NCI-H128 (cell line): ENCODE measurements around the gene AGRN.

Source experiments
- DNase-seq: peaks from one replicate; lab custom pipeline; 2025; ENCODE audit not compliant: unreplicated experiment; lab: John Stamatoyannopoulos, UW

AGRN gene

DNA sequence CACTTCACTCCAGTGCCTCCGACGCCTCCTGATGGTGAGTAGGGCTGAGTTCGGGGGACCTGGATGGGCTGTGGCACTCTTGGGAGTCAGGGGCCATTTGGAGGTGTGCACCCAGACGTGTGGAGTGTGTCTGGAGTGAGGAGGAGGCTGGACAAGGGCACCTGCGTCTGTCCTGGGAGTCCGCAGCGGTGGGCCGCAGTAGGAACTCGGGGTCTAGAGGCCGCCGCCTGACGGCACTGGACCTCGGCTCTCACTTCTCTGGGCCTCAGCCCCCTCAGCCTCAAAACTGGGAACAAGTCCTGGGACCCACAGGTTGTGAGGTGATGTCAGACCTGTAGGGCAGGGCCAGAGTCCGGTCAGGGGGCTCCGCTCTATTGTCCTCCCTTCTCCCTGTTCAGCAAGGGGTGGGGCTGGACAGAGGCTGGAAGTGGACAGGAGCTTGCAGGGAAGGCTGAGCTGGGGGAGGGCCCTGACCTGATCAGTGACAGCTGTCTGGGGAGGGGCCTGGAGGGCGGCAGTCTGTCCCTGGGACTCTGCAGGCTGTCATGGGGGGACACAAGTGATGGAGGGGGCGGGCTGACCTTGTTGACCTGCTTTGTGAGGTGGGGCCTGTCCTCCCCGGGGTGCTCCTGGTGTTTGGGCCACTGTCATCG lies 15.5 kb downstream of the AGRN start:
- DNase-seq = no peak

- no peak for DNase-seq
These were observed 17.7 kb downstream of the AGRN start for GRCh38 chr1:1037366-1038327.

DNA sequence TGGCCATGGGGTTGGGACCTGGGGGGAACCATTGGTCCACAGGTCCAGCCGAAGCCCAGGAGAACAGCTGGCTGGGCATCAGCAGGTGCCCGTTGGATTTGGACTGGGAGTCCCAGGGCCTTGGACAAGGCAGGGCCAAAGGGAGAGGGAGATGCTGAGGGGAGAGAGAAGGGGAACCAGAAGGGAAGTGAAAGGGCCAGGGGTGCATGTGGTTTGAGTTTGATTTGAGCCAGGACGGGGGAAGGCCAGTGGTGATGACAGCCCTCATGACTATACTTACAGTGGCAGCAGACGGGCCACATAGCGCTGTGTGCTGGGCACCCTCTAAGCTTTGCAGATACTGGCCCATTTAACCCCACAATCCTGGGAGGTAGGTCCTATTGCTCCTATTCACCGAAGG lies 18.8 kb downstream of the AGRN start:
- DNase-seq = no peak

- no peak for DNase-seq
These were observed 19.4 kb downstream of the AGRN start for GRCh38 chr1:1039145-1039910.

DNA sequence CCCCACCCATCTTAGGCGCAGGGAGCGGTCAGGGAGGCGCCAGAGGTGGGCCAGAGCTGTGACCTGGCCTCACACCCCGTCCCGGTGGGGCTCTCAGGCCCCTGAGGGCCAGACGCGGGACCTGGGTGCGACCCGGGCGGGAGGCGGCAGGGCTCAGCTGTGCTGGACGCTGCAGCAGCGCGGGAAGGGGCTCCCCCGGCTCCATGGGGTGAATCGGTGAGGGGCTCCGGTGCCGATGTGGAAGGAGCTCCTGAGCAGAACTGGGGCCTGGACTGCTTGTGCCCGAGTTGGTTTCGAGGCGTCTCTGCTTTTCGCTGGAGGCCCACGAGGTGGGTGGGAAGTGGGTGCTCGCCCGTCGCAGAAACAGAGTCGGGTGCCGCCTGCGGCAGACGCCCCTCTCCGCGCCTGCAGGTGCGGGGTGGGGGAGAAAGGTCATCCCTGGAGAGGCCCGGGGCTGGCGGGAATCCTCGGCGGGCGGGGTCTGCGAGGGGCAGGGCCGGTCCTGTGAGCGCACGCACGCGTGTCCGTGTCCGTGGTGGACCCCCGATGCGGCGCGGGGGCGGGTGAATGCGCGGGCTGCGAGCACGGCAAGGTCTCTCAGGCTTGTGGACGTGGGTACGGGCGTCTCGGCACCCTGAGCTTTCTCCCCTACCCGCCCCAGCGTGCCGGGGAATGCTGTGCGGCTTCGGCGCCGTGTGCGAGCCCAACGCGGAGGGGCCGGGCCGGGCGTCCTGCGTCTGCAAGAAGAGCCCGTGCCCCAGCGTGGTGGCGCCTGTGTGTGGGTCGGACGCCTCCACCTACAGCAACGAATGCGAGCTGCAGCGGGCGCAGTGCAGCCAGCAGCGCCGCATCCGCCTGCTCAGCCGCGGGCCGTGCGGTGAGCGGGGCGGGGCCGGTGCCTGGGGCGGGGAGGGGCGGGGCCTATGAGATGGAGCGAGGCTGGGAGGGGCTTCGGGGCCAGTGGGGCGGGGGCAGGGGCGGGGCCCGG lies 20.4 kb downstream of the AGRN start:
- no peak for DNase-seq

- no peak for DNase-seq
These were observed 21.2 kb downstream of the AGRN start for GRCh38 chr1:1041092-1041523.

DNA sequence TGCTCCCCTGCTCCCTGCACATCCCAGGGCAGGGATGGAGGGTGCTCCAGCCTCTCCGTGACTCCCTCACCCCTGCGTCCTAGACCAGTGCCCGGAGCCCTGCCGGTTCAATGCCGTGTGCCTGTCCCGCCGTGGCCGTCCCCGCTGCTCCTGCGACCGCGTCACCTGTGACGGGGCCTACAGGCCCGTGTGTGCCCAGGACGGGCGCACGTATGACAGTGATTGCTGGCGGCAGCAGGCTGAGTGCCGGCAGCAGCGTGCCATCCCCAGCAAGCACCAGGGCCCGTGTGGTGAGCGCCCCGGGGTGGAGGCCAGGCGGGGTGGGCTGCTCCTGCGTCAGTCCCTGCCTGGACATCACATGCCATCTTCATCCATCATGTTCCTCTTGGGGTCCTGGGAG lies 22.0 kb downstream of the AGRN start:
- DNase-seq = no peak

GRCh38 chr1:1042835-1043234 lies 22.9 kb downstream of the AGRN start:
- no peak for DNase-seq

- no peak for DNase-seq
These were observed 23.5 kb downstream of the AGRN start for GRCh38 chr1:1043411-1043810.

- no peak for DNase-seq
These were observed 24.0 kb downstream of the AGRN start for GRCh38 chr1:1043921-1044320.

DNA sequence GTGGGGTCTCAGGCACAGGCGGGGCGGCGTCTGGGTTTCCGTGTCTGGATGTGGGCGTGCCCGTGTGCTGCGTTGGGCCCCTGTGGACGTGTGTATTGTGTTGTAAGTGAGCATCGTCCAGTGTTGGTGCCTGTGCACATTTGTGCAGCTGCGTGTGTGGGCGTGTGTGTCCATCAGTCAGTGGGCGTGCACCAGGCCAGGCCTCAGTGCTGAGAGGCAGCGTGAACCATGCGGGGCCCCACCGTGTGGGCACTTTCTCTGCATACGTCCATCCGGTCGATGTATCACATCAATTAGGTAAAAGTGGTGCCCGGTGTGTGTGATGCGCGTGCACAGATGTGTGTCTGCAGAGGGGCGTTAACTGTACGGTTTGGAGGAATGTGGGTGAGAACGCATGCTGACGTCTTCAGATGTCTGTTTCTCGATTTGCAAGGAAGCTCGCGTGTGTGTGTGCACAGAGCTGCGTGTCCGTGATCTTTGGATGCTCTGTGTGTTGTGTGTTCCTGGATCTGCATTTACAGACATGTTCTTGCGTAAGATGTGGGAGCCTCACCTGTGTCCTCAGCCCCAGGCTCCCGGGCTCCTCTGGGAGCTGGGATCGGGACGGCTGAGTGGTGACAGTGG lies 24.6 kb downstream of the AGRN start:
- DNase-seq = no peak

DNA sequence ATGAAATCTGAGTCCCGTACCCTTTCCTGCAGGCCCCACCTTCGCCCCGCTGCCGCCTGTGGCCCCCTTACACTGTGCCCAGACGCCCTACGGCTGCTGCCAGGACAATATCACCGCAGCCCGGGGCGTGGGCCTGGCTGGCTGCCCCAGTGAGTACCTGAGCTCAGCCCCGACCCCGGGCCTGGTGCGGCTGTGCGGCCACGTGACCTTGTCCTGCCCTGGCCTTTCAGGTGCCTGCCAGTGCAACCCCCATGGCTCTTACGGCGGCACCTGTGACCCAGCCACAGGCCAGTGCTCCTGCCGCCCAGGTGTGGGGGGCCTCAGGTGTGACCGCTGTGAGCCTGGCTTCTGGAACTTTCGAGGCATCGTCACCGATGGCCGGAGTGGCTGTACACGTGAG lies 25.2 kb downstream of the AGRN start:
- no peak for DNase-seq

DNA sequence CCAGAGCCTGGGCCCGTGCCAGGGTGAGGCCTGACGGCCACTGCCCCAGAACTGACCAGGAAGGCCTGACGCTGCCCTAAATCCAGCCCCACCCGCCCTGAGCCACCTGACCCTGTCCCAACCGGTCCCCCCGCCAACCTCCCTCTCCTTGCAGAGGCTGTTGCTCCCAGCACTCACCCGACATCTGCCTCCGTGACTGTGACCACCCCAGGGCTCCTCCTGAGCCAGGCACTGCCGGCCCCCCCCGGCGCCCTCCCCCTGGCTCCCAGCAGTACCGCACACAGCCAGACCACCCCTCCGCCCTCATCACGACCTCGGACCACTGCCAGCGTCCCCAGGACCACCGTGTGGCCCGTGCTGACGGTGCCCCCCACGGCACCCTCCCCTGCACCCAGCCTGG lies 26.3 kb downstream of the AGRN start:
- DNase-seq = no peak

- DNase-seq = no peak
These were observed 26.8 kb downstream of the AGRN start for GRCh38 chr1:1046767-1047166.

DNA sequence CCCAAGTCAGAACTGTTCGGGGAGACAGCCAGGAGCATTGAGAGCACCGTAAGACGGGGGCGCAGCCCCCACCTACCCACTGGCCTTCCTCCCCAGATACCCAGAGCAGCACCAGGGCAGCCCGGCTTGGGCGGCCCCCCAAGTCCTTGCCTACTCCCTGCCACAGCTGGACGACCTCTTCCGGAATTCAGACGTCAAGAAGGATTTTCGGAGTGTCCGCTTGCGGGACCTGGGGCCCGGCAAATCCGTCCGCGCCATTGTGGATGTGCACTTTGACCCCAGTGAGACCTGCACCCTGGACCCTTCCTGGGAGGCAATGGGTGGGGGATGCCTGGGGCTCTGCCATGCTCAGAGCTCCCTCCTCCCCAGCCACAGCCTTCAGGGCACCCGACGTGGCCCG lies 27.5 kb downstream of the AGRN start:
- no peak for DNase-seq

DNA sequence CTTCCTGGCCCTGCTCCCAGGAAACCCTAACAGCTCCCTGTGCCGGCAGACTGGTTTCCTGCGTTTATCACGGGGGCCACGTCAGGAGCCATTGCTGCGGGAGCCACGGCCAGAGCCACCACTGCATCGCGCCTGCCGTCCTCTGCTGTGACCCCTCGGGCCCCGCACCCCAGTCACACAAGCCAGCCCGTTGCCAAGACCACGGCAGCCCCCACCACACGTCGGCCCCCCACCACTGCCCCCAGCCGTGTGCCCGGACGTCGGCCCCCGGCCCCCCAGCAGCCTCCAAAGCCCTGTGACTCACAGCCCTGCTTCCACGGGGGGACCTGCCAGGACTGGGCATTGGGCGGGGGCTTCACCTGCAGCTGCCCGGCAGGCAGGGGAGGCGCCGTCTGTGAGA lies 28.0 kb downstream of the AGRN start:
- DNase-seq = no peak

DNA sequence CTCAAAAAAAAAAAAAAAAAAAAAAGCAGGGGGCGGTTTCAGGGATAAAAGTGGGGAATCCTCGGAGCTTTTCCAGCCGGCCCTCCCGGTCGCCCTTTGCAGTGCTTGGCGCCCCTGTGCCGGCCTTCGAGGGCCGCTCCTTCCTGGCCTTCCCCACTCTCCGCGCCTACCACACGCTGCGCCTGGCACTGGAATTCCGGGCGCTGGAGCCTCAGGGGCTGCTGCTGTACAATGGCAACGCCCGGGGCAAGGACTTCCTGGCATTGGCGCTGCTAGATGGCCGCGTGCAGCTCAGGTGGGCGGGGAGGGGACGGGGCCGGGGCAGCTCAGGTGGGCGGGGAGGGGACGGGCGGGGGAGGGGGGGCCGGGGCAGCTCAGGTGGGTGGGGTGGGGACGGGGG lies 28.8 kb downstream of the AGRN start:
- no peak for DNase-seq

DNA sequence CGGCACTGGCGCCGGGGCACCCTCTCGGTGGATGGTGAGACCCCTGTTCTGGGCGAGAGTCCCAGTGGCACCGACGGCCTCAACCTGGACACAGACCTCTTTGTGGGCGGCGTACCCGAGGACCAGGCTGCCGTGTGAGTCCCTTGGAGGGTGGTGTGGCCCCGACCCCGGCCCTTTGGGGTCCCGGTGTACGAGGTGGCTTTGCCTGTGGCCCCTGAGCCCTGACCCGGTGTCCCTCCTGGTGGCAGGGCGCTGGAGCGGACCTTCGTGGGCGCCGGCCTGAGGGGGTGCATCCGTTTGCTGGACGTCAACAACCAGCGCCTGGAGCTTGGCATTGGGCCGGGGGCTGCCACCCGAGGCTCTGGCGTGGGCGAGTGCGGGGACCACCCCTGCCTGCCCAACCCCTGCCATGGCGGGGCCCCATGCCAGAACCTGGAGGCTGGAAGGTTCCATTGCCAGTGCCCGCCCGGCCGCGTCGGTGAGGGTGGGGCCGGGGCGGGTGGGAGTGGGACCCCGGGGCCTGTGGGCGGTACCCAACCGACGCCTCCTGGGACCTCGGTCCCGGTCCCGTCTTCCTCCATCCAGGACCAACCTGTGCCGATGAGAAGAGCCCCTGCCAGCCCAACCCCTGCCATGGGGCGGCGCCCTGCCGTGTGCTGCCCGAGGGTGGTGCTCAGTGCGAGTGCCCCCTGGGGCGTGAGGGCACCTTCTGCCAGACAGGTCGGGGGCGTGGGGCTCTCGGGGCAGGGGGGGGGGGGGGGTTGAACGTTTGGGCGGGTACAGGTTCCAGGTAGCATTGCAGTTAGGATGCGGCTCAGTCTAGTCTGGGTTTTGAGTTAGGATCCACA lies 29.6 kb downstream of the AGRN start:
- no peak for DNase-seq

GRCh38 chr1:1050577-1051052 lies 30.7 kb downstream of the AGRN start:
- DNase-seq = no peak
